Neural progenitor cell (in vitro differentiated cells): Measurements from ENCODE around the gene NKD2.

Experiments
- EZH2 ChIP-seq: fragments of 200-600 bp; sonication (generic); IDR thresholded peaks from 2 replicates; pipeline ENCODE4 v1.6.1; 2017; ENCODE audit warnings: antibody characterized with exemption, mild to moderate bottlenecking, moderate library complexity
- TF ChIP-seq, protein P1 (sequence below): fragments of 200-600 bp; sonication (generic); IDR thresholded peaks from 2 replicates; pipeline ENCODE4 v1.5.1; 2017; ENCODE audit warnings: antibody characterized with exemption, mild to moderate bottlenecking

DNA sequence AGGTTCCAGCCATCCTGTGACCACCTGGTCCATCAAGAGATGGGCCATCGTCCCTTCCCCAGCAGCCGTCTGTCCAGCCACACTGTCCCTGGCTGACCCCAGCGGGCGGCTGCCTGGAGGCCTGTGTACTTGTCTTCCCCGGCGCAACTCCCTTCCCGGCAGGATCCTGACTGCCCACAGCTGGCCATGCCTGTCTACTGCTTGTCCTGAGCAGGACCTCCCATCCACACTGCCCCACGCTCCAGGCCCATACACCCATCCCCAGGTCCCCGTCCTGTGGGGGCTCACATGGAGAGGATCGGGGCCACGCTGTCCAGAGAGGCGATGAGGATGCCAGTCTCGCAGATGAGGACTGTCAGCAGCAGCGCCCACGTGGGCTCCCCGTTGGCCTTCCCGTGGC is 67.8 kb downstream of the NKD2 start:
- TF ChIP-seq, protein P1, sequence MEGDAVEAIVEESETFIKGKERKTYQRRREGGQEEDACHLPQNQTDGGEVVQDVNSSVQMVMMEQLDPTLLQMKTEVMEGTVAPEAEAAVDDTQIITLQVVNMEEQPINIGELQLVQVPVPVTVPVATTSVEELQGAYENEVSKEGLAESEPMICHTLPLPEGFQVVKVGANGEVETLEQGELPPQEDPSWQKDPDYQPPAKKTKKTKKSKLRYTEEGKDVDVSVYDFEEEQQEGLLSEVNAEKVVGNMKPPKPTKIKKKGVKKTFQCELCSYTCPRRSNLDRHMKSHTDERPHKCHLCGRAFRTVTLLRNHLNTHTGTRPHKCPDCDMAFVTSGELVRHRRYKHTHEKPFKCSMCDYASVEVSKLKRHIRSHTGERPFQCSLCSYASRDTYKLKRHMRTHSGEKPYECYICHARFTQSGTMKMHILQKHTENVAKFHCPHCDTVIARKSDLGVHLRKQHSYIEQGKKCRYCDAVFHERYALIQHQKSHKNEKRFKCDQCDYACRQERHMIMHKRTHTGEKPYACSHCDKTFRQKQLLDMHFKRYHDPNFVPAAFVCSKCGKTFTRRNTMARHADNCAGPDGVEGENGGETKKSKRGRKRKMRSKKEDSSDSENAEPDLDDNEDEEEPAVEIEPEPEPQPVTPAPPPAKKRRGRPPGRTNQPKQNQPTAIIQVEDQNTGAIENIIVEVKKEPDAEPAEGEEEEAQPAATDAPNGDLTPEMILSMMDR, result no peak
- no peak for TF ChIP-seq EZH2
